Endothelial cell of umbilical vein (primary cell): ENCODE data around the gene SPDYE4. TPM values are rescaled to one million over a fixed set of nuclear protein-coding genes. Genes with fewer than 3 reads are reported as not detected.

Source experiments
- BruUV-seq: library from RNA; stranded (reverse); fragments of 400-500 nt; replicated peaks from 2 replicates; lab custom pipeline; 2021; lab: Mats Ljungman, UMichigan
- CTCF ChIA-PET: fragments of 300-600, 350-600 bp; sonication (Branson Sonifier 250); formaldehyde crosslinking; loops from one replicate; lab custom pipeline; 2021; ENCODE audit warnings: antibody characterized with exemption, inconsistent platforms; lab: Charles Lee
- POLR2A ChIA-PET: fragments of 300-600, 350-600 bp; sonication (Branson Sonifier 250); formaldehyde crosslinking; loops from one replicate; lab custom pipeline; 2021; ENCODE audit warnings: antibody characterized with exemption, inconsistent platforms; lab: Charles Lee
- DNase-seq: peaks from one replicate; pipeline ENCODE4 v3.0.0-alpha.2; 2011; ENCODE audit warnings: low read depth, low spot score
- FAIRE-seq: peaks from 2 replicates; lab custom pipeline; 2011; peaks lifted over from hg19 to GRCh38; lab: Jason Lieb, UNC
- H2AFZ ChIP-seq: 2 replicates; pipeline ENCODE4 v1.6.0; 2012; ENCODE audit warnings: low read depth, low read length, control low read depth, inconsistent platforms
- H3K27ac ChIP-seq: 2 replicates; pipeline ENCODE4 v1.5.1; 2011; ENCODE audit warnings: low read depth, mild to moderate bottlenecking, control low read depth, low read length, moderate library complexity; ENCODE audit not compliant: insufficient read depth
- H3K27me3 ChIP-seq, 2 experiments: 2 replicates each; pipeline versions ENCODE4 v1.6.0 to v1.6.1; 2011; ENCODE audit warnings: low read length in 2 of 2, mixed read lengths in 1 of 2; ENCODE audit not compliant: control insufficient read depth in 2 of 2, insufficient read depth in 2 of 2
- H3K36me3 ChIP-seq, 2 experiments: 2 replicates in 1 of 2; 3 replicates in 1 of 2; pipeline ENCODE4 v1.5.1; 2011; ENCODE audit warnings: low read length in 2 of 2, mild to moderate bottlenecking in 1 of 2, moderate library complexity in 1 of 2; ENCODE audit not compliant: control insufficient read depth in 2 of 2, insufficient read depth in 2 of 2; ENCODE audit errors: extremely low read depth in 1 of 2
- H3K4me1 ChIP-seq: 3 replicates; pipeline ENCODE4 v1.5.1; 2011; ENCODE audit warnings: mild to moderate bottlenecking, low read length; ENCODE audit not compliant: control insufficient read depth, insufficient read depth; ENCODE audit errors: extremely low read depth
- H3K4me2 ChIP-seq: 2 replicates; pipeline ENCODE4 v1.6.1; 2011; ENCODE audit warnings: low read length, control low read depth, mixed read lengths; ENCODE audit not compliant: insufficient read depth
- H3K4me3 ChIP-seq, 3 experiments: fragments of 200-600 bp in 1 of 3; sonication (generic), shearing (Covaris generic) in 1 of 3; replicated peaks in 1 of 3; 2 replicates each; pipeline ENCODE4 v1.5.1; 2011 to 2016; ENCODE audit warnings: control low read depth in 3 of 3, low read length in 3 of 3, mild to moderate bottlenecking in 2 of 3, inconsistent platforms in 1 of 3, low read depth in 1 of 3, moderate library complexity in 1 of 3; ENCODE audit not compliant: insufficient read depth in 1 of 3
- H3K79me2 ChIP-seq: 2 replicates; pipeline ENCODE4 v1.6.0; 2012; ENCODE audit warnings: low read length, inconsistent platforms; ENCODE audit not compliant: control insufficient read depth, insufficient read depth
- H3K9ac ChIP-seq: replicated peaks from 2 replicates; pipeline ENCODE3; 2011; ENCODE audit warnings: low read length, control low read depth; ENCODE audit not compliant: insufficient read depth; ENCODE audit errors: extremely low read depth
- H3K9me1 ChIP-seq: replicated peaks from 3 replicates; pipeline ENCODE4 v1.6.0; 2011; ENCODE audit warnings: mild to moderate bottlenecking, low read length; ENCODE audit not compliant: control insufficient read depth, insufficient read depth; ENCODE audit errors: extremely low read depth
- H3K9me3 ChIP-seq: replicated peaks from 2 replicates; pipeline ENCODE4 v1.5.1; 2012; ENCODE audit warnings: low read length, inconsistent platforms; ENCODE audit not compliant: control insufficient read depth, insufficient read depth
- H4K20me1 ChIP-seq: replicated peaks from 2 replicates; pipeline ENCODE3; 2011; ENCODE audit warnings: mild to moderate bottlenecking, low read length; ENCODE audit not compliant: control insufficient read depth, insufficient read depth; ENCODE audit errors: extremely low read depth
- EZH2 ChIP-seq: IDR thresholded peaks from 2 replicates; pipeline ENCODE4 v1.6.1; 2012; ENCODE audit warnings: borderline replicate concordance, low read depth, mild to moderate bottlenecking, moderate library complexity, low read length, inconsistent platforms; ENCODE audit not compliant: severe bottlenecking
- FOS ChIP-seq: IDR thresholded peaks from 2 replicates; pipeline ENCODE4 v1.6.1; 2011; ENCODE audit warnings: mild to moderate bottlenecking, low read length, moderate library complexity, borderline replicate concordance; ENCODE audit not compliant: insufficient read depth
- GATA2 ChIP-seq: IDR thresholded peaks from 2 replicates; pipeline ENCODE4 v1.7.0; 2011; ENCODE audit warnings: low read depth, mild to moderate bottlenecking, moderate library complexity, mixed read lengths, low read length; ENCODE audit not compliant: insufficient read length, insufficient read depth
- JUN ChIP-seq: IDR thresholded peaks from 2 replicates; pipeline ENCODE4 v1.6.1; 2011; ENCODE audit warnings: borderline replicate concordance, low read depth; ENCODE audit not compliant: insufficient read length, insufficient read depth
- MYC ChIP-seq: IDR thresholded peaks from one replicate; pipeline ENCODE4 v1.6.1; 2011; ENCODE audit warnings: mild to moderate bottlenecking, low read depth, low read length
- POLR2A ChIP-seq: IDR thresholded peaks from 2 replicates; pipeline ENCODE4 v1.6.1; 2012; ENCODE audit warnings: low read depth, mild to moderate bottlenecking, control low read depth, low read length
- POLR2AphosphoS5 ChIP-seq: IDR thresholded peaks from 2 replicates; pipeline ENCODE4 v1.6.1; 2012; ENCODE audit warnings: low read depth, mild to moderate bottlenecking, control low read depth, low read length, moderate library complexity; ENCODE audit not compliant: insufficient read depth
- dilution Hi-C: fragments of 300-500 bp; cut with MboI; formaldehyde crosslinking; loops from one replicate; pipeline ENCODE4 v1.15.0; 2019; ENCODE audit warnings: low sequenced_read_pairs; ENCODE audit not compliant: extremely low pct_ligation_motif_present
- intact Hi-C: fragments of 100-400 bp; cut with micrococcal nuclease; formaldehyde crosslinking; loops from one replicate; pipeline ENCODE4 v1.10.0; 2022
- polyA plus RNA-seq, 4 experiments: library from polyadenylated mRNA; depleted of rRNA in 3 of 4; stranded (reverse) in 3 of 4; unstranded in 1 of 4; fragments of >200 nt; gene quantifications; 2 replicates each; pipeline versions ENCODE4 v1.2.1 to v1.2.3, GENCODE V29; 2011 to 2012; ENCODE audit warnings: missing spikeins in 1 of 4
- total RNA-seq: library from RNA; stranded (reverse); gene quantifications from 2 replicates; pipeline ENCODE4 v1.2.3, GENCODE V29; 2021
- TF ChIP-seq, protein P1 (sequence below), 2 donors: IDR thresholded peaks; 1 replicate in 1 of 2; 2 replicates in 1 of 2; pipeline ENCODE4 v1.5.1; 2011; ENCODE audit warnings: low read length in 2 of 2, mild to moderate bottlenecking in 2 of 2, moderate library complexity in 2 of 2, control low read depth in 1 of 2, inconsistent platforms in 1 of 2, low read depth in 1 of 2; ENCODE audit not compliant: insufficient read depth in 1 of 2; ENCODE audit errors: extremely low read depth in 1 of 2
- TF ChIP-seq, protein P2 (sequence below): IDR thresholded peaks from 2 replicates; pipeline ENCODE4 v1.6.1; 2011; ENCODE audit not compliant: insufficient read depth, insufficient read length

The SPDYE4 gene
- total and polyA plus RNA-seq, 2 donors (not counting 3 experiments of a cell fraction or from before 2014, with no cell fraction given): not detected

DNA sequence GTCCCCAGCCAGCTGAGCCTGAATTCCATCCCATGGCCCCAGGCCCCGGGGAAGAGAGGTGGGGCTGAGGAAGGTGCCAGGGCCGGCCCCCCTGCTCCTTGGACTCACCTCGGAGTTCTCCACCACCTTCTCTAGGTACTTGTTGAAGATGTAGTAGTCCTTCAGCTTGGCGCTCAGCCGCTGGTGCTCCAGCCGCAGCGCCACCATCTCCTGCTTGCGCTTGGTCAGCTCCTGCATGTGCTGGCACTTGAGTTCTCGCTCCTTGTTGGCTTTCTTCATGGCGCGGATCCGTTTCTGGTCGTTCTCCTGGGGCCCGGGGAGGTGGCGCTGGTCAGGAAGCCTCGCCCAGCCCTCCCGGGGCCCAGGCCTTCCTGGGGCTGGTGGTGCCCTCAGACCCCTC is 17.0 kb downstream of the SPDYE4 start:
- no peak overlapping the region for H3K9ac ChIP-seq
- H3K27ac ChIP-seq: no peak overlapping the region
- intact Hi-C loops (no loop called here), dilution Hi-C loops (no loop called here)
- ChIA-PET CTCF (interaction anchor here (1.0 to 1.7 kb wide), 3 partner anchors 8 to 331 kb away, joined by 3 to 5 read pairs (median 3); no protein-coding TSS in a partner anchor), POLR2A (no interaction called here)
- FAIRE-seq (no peak), DNase-seq (no peak)
- no peak overlapping the region for H3K4me2 ChIP-seq
- no peaks in the 10 kb centered on the region for H3K9me1 ChIP-seq
- H3K4me1 ChIP-seq: peaks cover 4% of the 10 kb centered on the region
- H3K9me3 ChIP-seq: no peaks in the 10 kb centered on the region
- no peak overlapping the region for H2AFZ ChIP-seq
- no peak overlapping the region for H3K4me3 ChIP-seq
- no peaks in the 10 kb centered on the region for H3K79me2 ChIP-seq
- TF ChIP-seq EZH2 (no peak), FOS (no peak), GATA2 (no peak), JUN (no peak), POLR2A (no peak), POLR2AphosphoS5 (no peak), MYC (no peak)
- TF ChIP-seq, protein P1, sequence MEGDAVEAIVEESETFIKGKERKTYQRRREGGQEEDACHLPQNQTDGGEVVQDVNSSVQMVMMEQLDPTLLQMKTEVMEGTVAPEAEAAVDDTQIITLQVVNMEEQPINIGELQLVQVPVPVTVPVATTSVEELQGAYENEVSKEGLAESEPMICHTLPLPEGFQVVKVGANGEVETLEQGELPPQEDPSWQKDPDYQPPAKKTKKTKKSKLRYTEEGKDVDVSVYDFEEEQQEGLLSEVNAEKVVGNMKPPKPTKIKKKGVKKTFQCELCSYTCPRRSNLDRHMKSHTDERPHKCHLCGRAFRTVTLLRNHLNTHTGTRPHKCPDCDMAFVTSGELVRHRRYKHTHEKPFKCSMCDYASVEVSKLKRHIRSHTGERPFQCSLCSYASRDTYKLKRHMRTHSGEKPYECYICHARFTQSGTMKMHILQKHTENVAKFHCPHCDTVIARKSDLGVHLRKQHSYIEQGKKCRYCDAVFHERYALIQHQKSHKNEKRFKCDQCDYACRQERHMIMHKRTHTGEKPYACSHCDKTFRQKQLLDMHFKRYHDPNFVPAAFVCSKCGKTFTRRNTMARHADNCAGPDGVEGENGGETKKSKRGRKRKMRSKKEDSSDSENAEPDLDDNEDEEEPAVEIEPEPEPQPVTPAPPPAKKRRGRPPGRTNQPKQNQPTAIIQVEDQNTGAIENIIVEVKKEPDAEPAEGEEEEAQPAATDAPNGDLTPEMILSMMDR (IDR thresholded peaks at IDR 0.05; ENCODE audit: extremely low read depth in 1 of 2, insufficient read depth in 1 of 2, low read depth in 1 of 2, low read length in 2 of 2): no peak
- TF ChIP-seq, protein P2, sequence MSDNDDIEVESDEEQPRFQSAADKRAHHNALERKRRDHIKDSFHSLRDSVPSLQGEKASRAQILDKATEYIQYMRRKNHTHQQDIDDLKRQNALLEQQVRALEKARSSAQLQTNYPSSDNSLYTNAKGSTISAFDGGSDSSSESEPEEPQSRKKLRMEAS: no peak
- no TSS peak for BruUV-seq
- no peaks in the 10 kb centered on the region for H3K36me3 ChIP-seq
- H3K27me3 ChIP-seq: peaks cover 0 to 2% of the 10 kb centered on the region in 2 experiments
- no peaks in the 10 kb centered on the region for H4K20me1 ChIP-seq
